ENCODE measurements around the gene LMNA.
"Not testable (repeated sequence)": the region's sequence is repeated elsewhere in the genome, so short reads cannot be mapped to it uniquely, and the experiment has no call there.

Gene LMNA

DNA sequence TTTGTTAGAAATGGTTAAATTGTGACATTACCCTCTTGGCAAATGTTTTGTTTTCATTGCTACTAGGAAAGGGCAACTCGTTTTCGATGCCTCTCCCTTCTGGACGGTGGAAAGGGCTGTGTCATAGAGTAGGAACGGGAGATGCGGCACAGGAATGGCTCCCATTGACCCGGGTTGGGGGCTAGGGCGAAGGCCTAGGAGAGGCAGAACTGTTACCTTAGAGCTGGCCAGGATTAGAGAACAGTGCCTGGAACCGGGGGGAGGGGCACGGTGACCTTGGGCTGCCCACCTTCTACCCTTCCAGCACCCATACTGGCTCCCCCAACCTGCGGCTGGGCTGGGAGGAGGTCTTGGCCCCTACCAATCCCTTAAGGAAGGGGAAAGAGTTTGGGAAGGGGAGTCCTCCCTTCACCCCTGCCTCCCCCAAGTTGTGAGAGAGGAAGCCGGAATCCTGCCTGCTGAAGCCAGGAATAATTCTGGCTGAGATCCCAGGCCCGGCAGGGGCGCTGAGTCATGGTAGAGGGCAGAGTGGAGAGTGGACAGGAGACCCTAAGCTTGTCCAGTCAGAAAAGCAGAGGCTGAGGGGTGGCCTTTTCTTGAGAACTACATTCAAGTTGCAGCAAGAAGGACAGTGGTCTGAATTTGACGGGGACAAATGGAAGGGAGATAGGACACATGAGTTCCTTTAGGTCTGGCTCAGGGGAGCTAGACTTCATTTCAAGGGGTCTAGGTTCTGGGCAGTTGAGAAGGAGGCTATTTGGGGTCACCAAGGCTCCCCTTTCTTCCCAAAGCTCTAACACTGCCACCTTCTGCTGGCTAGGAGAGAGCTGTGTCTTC lies 8.2 kb downstream of the LMNA start:
- no peak for DNase-seq

DNA sequence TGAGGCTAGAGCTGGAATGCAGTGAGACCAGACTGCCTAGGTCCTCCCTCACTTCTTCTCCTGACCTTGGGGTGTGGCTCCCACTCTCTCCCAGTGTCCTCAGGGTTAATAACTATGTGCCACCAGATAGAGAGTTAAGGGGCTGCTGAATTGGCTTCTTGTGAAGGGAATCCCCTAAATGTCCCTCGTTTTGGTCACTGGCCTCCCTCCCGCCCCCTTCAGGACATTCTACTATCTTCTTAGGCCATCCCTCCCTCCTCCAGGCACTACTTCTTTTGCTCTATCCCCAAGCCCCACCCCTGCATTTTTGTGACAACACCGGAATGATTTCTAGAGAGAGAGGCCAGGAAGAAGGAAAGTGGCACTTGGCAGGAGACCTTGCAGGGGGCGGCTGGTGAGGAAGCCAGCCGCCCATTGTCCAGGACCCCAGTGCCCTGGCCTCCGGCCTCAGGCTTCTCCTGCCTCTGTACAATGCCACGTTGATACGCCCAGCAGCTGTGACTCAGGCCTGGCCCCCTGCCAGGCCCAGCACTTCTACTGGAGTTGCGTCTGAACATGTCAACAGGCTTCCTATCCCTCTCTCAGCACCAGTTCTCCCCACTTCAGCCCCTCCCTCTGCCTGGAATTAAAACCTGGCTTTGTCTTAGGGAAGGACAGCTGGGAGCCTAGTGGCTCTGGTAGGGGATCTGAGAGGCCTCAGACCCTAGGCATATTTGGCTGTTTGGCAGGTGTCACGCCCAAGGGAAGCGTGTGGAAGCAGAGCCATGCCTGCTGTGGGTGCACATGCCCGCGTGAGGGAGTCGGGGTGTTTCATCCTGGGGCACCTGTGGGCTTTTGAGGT lies 9.1 kb downstream of the LMNA start:
- DNase-seq = peak; percentile 58 to 59

GRCh38 chr1:156124557-156125483 lies 10.3 kb downstream of the LMNA start:
- no peak for DNase-seq

DNA sequence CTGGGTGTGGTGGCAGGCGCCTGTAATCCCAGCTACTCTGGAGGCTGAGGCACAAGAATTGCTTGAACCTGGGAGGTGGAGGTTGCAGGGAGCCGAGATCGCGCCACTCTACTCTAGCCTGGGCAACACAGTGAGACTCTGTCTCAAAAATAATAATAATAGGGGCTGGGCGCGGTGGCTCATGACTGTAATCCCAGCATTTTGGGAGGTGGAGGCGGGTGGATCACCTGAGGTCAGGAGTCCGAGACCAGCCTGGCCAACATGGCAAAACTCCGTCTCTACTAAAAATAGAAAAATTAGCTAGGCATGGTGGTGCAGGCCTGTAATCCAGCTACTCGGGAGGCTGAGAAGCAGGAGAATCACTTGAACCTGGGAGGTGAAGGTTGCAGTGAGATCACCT lies 11.0 kb downstream of the LMNA start:
- not testable (repeated sequence) for DNase-seq

- DNase-seq = no peak
These were observed 11.6 kb downstream of the LMNA start for GRCh38 chr1:156126043-156126629.

GRCh38 chr1:156126630-156127534 lies 12.4 kb downstream of the LMNA start:
- peak; percentile 69 to 74 for DNase-seq

DNA sequence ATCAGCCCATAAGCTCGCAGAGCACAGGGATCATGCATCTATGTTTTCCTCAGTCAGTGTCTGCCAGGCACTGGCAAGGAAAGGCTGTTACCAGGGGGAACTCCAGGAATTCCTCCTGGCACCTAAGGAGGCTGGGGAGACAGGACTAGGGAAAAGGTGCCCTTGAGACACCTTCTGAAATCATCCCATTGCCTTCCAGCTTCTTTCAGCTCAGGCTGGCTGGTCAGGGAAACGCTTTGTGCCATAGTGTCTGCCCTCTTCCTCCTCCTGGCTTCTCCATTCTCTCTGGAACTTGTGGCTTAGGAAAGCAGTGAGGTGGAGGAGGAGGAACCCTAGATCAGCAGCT lies 13.8 kb downstream of the LMNA start:
- DNase-seq = no peak

DNA sequence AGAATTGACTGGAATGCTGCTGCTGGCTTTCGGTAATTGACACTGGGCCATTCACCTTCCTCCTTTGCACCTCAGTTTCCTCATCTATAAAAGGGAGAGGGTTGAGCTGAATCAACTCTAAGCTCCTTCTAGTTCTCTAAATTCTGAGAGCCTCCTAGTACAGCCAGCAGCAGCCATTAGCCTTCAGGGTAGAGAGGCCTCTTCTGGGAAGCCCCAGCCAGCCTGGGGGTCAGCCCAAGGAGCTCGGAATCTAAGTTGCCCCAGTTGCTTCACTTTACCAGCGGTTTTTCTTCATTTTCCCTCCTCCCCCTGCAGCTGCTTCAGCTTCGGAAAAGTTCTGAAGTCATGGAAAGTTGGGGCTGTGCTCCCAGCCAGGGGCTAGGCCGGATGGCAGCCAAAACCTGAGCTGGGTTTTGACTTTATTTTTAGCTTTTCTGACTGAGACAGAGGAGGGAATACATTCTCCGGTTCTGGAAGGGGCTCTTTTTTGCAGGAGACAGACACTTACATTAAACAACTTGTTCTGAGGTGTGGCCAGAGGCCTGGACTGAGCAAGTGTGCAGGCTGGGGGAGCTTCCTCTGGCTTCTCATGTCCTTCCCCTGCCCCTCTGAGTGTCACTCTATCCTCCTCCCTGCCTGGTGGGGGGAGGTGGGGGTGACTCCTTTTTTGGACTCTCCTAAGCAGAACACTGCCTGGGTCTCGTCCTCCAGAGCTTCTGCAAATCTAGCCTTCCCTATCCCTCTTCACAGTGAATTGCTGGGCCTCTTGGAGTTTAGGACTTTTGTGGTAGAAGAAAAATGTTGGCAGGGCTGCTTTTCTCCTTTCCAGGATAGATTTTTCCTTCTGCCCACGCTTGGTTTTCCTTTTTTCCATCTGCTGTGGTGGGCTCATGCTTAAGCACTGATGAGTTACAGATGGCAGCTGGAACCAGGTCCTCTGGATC lies 14.4 kb downstream of the LMNA start:
- no peak for DNase-seq

DNA sequence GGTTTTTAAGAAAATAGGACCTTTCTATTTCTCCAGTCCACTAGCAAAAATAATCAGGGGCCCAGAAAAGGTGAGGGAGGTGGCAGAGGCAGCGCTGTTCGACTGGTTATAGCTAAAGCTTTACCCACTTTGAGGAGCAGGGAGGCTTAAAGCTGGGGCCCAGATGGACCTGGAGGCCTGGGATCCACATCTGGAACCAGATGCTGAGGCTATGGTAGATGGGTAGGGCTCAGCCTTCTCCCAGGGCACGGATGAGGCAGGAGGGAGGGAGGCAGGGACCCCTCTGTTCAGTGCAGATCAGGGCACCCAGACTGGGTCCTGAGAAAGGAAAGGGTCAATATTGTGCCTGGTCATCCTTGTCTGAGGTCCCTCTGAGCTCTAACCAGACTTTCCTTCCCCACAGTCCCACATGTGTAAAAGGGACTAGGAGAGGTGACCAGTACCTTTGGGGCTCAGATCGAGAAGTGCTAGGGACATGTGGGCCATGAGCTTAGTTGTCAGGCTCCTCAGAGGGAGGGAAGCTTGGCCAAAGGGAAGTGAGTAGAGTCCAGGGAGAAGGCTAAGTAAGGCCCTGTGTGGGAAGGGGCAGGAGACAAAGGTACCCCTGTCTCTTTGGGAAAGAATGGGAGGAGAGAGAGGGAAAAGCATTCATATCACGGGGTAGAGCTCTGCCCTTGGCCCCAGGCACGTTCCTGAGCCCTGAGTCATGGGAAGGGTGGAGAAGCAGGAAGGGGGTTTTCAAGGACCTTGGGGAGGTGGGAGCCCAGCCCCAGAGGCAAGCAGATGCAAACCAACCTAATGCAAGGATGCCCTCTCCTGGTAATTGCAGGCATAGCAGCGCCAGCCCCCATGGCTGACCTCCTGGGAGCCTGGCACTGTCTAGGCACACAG lies 15.4 kb downstream of the LMNA start:
- DNase-seq = peak; percentile 73 to 77

DNA sequence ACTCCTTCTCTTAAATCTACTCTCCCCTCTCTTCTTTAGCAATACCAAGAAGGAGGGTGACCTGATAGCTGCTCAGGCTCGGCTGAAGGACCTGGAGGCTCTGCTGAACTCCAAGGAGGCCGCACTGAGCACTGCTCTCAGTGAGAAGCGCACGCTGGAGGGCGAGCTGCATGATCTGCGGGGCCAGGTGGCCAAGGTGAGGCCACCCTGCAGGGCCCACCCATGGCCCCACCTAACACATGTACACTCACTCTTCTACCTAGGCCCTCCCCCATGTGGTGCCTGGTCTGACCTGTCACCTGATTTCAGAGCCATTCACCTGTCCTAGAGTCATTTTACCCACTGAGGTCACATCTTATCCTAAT lies 16.0 kb downstream of the LMNA start:
- no peak for DNase-seq

GRCh38 chr1:156134716-156135435 lies 20.4 kb downstream of the LMNA start:
- no peak for DNase-seq

- no peak for DNase-seq
These were observed 21.7 kb downstream of the LMNA start for GRCh38 chr1:156135930-156136871.

DNA sequence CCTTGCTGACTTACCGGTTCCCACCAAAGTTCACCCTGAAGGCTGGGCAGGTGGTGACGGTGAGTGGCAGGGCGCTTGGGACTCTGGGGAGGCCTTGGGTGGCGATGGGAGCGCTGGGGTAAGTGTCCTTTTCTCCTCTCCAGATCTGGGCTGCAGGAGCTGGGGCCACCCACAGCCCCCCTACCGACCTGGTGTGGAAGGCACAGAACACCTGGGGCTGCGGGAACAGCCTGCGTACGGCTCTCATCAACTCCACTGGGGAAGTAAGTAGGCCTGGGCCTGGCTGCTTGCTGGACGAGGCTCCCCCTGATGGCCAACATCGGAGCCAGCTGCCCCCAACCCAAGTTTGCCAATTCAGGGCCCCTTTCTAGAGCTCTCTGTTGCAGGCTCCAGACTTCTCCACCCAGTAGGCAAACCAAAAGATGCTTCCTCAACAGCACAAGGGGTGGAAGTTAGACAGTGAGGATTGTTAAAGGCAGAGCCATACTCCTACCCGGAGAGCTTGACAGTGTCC lies 22.5 kb downstream of the LMNA start:
- DNase-seq = no peak

DNA sequence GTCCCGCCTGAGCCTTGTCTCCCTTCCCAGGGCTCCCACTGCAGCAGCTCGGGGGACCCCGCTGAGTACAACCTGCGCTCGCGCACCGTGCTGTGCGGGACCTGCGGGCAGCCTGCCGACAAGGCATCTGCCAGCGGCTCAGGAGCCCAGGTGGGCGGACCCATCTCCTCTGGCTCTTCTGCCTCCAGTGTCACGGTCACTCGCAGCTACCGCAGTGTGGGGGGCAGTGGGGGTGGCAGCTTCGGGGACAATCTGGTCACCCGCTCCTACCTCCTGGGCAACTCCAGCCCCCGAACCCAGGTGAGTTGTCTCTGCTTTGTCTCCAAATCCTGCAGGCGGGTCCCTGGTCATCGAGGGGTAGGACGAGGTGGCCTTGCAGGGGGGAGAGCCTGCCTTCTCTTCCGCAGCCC lies 24.0 kb downstream of the LMNA start:
- DNase-seq = no peak

DNA sequence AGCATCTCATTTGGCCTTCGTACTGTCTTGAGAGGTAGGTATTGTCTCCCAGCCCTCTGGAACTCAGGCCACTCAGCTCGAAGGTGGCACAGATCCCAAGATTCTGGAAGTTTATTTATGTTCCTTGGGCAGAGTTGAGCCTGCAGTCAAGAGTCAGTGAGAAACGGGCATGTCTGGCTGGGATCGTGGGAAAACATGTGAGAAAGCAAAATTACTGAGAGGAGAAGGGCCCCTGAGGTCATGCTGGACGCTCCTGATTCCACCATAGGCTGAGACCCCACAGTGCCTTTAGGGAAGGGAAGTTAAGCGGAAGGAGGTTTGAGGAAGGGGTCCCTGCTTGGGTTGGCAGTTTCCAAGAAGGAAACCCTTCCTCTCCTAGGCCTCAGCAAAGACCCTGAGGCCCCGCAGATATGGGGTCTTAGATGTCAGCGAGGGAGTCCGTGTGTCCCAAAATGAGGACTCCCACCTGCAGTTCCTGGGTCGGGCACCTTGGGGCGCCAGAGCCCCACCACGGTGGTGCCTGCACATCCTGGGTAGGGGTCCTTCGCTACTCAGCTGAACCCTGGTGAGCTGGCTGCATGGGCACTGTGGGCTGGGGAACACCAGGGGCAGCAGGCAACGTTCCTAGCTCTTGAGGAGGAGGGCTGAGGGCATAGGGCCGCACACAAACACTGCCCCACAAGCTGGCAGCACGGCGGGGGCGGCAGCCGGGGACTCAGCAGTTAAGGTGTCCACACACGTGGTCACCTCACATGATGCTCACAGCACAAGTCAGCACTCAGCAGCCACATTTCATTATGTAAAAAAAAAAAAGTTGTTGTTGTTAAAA lies 26.6 kb downstream of the LMNA start:
- no peak for DNase-seq

- no peak for DNase-seq
These were observed 29.4 kb downstream of the LMNA start for GRCh38 chr1:156143765-156144489.

All from activated CD4-positive, alpha-beta T cell treated with anti-CD3 and anti-CD28 coated beads, Interleukin-2, amount 50 U/mL, for 4 hours (primary cell).